ENCODE results near the gene FZR1.
"Not testable (repeated sequence)": the region's sequence is repeated elsewhere in the genome, so short reads cannot be mapped to it uniquely, and the experiment has no call there.

Gene FZR1

DNA sequence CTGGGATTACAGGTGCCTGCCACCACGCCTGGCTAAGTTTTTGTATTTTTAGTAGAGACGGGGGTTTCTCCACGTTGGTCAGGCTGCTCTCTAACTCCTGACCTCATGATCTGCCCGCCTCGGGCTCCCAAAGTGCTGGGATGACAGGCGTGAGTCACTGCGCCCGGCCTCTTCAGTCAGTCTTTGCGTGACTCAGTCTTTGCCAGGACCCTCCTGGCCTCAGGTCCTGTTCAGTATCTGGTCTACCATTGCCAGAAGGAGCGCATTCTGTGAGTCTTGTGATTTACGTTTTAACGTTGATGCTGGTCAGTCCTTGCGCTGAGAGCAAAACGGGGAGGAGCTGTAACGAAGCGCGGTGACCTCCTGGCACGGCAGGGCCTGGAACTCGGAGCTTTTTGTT, 59.0 kb downstream of the FZR1 start:
- no peak for DNase-seq (ENCODE audit: extremely low read depth in 1 of 2, low read depth in 1 of 2)

DNA sequence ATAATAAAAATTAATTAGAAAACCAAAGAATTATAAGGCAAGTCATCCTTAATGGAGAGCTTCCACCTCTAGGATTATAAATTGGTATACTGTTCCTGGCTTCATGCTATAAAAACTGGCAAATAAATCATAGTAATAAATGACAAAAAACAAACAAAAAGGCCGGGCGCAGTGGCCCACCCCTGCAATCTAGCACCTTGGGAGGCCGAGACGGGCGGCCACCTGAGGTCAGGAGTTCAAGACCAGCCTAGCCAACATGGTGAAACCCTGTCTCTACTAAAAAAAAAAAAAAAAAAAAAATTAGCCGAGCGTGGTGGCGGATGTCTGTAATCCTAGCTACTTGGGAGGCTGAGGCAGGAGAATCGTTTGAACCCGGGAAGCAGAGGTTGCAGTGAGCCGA, 63.9 kb downstream of the FZR1 start:
- not testable (repeated sequence) for DNase-seq (ENCODE audit: extremely low read depth in 1 of 2, low read depth in 1 of 2)

DNA sequence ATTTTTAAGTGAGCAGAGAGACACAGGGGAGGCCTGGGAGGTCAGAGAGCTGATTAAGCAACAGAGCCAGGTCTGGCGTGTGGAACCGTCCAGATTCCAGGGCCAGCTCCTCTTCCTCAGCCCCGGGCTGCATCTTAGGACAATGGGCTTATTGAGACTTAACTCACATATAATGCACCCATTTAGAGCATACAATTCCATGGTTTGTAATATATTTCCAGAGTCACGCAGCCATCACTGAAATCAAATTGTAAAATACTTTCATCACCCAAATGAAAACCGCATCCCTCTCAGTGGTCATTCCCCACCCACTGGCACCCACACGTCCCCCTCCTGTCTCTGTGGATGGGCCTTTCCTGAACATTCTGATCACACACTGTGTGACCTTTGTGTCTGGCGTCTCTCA, 64.5 kb downstream of the FZR1 start:
- DNase-seq (ENCODE audit: extremely low read depth in 1 of 2, low read depth in 1 of 2), result no peak

DNA sequence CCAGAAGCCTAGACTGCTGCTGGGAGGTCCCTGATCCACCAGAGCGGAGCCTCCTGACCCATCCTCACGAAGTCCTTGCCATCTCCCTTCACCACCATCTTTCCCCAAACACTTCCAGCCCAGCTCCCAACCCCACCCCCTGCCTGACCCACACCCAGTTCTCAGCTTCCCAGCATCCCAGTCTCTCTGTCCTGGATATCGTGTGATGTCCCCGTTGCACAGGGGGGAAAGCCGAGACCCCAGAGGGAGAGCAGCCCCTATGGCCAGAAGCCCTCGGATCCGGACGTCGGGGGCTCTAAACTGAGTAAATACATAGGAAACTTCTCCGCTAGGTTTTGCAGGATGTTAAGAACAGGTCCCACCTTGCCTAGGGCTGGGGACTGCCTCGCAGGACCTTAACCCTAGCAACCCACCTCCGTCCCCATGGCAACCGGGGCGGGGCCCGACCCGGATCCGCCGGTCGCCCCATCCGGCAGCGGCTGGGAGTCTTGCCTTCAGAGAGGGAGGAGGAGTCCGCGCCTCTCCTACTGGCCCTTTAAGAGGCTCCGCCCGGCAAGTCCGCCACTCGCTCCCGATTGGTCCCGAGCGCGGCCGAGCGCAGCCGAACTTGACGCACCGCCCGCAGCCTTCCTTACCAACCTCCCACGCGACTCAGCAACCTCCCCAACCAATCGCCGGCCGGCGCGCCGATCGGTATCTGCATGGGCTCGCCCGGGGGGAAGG, 66.2 kb downstream of the FZR1 start:
- peak; percentile 99 to 100 for DNase-seq (ENCODE audit: extremely low read depth in 1 of 2, low read depth in 1 of 2)

DNA sequence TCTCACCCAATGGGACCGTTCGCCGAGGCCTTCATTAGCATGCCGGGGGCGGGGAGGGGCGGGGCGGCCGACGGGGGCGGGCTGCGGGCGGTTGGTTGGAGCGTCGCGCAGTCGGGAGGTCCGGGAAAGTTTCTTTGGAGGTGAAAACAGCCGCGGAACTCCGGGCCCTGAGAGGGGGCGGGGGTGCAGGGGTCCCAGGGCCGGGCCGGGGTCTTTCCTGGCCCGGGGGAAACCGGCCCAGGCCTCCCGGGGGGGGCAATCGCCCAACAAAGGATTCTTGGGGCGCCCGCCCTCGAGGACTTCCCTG, 66.7 kb downstream of the FZR1 start, which contains the start of gene HMG20B:
HMG20B (plus strand) TSS at position 90 of the 307 bp plus-strand sequence. CDS start 366 bp downstream, outside the sequence.
- DNase-seq (ENCODE audit: extremely low read depth in 1 of 2, low read depth in 1 of 2), result no peak

DNA sequence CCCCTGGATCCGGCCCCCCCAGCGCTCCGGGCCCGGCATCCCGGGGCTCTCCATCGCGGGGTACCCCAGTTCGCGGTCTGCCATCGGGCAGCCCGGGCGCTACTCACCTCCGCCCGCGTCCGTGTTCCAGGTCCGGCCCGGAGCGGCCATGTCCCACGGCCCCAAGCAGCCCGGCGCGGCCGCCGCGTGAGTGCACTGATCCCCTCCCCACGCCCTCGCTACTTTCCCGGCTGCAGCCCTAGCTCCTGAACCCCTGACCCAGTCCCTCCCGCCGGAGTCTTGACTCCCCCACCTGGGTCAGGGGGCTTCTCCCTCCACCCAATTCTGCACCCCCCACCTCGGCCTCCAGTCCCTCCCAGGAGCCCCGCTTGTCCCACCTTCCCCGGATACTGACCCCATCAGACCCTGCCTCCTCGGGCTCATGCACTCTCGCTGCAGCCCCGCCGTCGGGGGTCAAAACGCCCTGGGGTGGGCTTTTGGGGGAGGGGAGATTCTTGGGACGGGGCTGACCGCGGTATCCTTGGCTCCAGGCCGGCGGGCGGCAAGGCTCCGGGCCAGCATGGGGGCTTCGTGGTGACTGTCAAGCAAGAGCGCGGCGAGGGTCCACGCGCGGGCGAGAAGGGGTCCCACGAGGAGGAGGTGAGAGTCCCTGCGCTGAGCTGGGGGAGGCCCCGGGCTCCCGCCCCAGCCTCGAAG, 67.2 kb downstream of the FZR1 start:
- no peak for DNase-seq (ENCODE audit: extremely low read depth in 1 of 2, low read depth in 1 of 2)

DNA sequence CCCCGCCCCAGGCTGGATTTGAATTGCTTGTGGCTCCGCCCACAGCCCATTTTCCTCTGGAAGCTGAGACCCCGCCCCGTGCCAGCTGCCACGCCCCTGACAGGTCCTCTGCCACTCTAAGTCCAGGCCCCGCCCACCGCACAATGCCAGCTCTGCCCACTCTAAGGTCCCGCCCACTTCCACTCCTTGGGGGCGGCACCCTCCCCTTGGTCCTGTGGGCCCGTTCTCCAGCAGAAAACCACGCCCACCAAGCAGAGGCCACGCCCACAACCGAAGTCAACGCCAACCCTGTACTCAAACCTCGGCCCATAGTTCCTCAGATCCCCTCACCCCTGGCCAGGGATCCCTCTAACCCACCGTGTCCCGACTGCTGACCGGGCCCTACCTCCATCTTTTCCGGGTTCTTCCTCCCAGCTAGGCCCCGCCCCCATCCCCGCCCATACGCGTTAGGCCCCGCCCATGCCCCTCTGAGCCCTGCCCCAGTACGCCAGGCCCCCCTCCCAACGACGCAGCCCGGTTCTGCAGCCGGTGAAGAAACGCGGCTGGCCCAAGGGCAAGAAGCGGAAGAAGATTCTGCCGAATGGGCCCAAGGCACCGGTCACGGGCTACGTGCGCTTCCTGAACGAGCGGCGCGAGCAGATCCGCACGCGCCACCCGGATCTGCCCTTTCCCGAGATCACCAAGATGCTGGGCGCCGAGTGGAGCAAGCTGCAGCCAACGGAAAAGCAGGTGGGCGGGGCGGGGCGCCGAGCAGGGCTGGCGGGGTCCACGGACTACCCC, 67.9 kb downstream of the FZR1 start:
- DNase-seq (ENCODE audit: extremely low read depth in 1 of 2, low read depth in 1 of 2), result peak; percentile 83 to 97

DNA sequence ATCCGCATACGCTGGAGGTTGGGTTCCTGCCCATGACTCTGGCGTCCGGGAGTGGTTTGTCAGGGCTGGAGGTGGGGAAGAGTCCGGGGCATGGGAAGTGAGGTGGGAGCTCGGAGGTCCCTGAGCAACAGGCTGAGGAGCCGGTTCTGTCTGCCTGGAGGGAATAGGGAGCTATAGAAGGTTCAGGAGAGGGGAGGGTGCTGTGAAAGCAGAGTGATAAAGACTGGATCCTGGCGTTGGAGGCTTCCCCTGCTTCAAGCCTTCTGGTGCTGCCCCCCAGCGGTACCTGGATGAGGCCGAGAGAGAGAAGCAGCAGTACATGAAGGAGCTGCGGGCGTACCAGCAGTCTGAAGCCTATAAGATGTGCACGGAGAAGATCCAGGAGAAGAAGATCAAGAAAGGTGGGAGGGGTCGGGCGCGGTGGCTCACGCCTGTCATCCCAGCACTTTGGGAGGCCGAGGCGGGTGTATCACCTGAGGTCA, 69.2 kb downstream of the FZR1 start:
- DNase-seq (ENCODE audit: extremely low read depth in 1 of 2, low read depth in 1 of 2), result no peak

DNA sequence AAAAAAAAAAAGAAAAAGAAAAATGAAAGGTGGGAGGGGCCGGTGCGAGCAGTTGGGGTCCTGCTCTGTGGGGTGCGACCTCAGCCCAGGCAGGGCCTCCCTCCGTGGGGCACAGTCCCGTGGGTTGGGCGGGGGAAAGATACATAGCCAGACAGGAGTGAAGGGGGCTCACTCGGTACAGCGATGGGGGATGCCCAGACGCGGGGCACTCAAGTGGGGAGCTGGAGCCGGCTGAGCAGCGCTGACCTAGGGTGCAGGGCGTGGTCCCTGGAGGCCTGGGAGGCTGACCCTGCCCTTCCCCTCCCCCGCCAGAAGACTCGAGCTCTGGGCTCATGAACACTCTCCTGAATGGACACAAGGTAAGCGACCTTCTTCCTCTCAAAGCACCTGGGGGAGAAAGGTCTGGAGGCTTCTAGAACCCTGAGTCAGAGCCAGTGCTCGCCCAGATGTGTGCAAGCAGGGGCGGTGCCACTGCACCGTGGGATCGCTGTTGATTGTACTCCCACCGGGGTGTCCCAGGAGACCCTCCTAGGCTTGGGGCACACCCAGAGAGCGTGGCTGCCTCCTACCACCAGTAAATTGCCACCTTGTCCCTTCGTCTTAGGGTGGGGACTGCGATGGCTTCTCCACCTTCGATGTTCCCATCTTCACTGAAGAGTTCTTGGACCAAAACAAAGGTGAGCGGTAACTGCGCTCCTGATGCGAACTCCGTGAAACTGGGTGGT, 70.0 kb downstream of the FZR1 start:
- no peak for DNase-seq (ENCODE audit: extremely low read depth in 1 of 2, low read depth in 1 of 2)

DNA sequence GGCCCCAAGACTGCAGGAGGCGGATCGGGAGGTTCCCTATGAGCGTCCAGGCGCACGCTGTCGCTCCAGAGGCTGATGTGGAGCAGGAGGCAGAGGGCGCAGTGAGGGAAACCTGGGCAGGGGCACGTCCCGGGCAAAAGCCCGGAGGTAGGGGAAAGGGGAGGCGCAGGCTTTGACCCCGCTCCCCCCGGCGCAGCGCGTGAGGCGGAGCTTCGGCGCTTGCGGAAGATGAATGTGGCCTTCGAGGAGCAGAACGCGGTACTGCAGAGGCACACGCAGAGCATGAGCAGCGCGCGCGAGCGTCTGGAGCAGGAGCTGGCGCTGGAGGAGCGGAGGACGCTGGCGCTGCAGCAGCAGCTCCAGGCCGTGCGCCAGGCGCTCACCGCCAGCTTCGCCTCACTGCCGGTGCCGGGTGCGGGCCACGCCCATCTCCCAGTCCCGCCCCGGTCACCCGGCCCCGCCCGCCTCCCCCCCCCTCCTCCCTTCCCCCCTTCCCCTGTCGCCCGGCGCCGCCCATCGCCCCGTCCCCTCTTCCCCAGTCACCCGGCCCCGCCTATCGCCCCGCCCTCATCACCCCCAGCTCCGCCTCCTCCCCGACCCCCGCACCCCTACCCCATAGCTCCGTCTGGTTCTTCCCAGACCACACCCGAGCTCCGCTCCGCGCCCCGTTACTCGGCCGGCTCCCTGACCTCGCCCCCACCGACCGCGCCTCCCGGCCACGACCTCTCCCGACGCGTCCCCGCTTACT, 70.8 kb downstream of the FZR1 start:
- DNase-seq (ENCODE audit: extremely low read depth in 1 of 2, low read depth in 1 of 2), result no peak

DNA sequence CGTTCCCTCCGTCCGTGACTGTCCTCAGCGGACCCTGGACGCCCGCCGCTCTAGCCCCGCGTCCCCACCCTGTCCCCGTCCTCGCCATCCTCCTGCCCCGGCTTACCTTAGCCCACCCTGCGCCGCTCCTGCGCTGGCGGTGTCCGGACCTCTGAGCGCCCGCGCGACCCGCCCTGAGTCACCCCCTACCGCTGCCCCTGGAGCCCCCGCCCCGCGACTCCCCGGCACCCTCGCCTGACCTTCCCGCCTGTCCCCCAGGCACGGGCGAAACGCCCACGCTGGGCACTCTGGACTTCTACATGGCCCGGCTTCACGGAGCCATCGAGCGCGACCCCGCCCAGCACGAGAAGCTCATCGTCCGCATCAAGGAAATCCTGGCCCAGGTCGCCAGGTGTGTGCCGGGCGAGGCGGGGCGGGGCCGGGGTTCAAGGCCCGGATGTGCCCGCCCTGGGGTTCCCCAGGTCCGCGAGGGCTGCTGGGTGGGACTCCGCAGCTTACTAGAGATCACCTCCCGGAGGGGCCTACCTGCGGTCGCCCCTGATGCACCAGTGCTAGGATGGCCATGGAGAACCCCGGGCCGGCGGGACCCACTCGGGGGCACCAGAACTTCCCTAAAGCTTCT, 71.7 kb downstream of the FZR1 start:
- no peak for DNase-seq (ENCODE audit: extremely low read depth in 1 of 2, low read depth in 1 of 2)

DNA sequence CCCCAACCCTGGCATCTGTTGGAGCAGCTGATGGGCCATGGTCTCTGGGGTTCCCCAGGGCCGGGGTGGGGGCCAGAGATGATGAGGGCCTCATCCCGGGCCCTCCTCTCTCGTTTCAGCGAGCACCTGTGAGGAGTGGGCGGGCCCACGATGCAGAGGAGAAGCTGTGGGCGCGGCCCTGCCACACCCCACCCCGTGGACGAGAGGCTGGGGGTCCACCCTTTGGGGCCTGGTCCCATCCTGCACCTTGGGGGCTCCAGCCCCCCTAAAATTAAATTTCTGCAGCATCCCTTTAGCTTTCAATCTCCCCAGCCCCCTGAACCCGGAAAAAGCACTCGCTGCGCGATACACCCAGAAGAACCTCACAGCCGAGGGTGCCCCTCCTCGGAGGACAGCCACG, 72.3 kb downstream of the FZR1 start:
- DNase-seq (ENCODE audit: extremely low read depth in 1 of 2, low read depth in 1 of 2), result no peak

DNA sequence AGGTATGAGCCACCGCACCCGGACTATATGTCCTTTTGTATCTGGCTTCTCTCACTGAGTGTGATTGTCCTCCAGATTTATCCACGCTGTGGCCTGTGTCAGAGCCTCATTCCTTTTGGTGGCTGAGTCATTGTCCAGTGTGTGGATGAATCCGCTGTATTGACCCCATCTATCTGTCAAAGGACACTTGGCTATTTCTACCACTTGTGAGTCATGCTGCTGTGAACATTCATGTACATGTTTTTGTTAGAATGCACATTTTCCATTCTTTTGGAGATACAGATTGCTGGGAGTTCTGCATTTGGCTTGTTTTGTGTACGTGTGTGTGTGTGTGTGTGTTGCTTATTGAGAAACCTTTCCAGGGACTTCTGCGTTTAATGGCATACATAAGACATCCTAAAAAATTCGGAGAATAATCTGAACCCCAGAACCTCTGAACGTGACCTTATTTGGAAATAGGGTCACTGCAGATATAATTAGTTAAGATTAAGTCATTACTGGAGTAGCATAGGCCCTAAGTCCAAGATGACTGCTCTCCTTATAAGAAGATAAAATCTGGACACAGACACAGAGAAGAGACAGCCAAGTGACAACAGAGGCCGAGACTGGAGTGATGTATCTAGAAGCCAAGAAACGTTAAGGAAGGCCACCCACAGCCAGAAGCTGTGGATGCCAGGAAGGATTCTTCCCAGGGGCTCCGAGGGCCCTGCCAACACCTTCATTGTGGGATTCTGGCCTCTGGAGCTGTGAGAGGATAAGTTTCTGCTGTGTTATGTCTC, 74.2 kb downstream of the FZR1 start:
- DNase-seq (ENCODE audit: extremely low read depth in 1 of 2, low read depth in 1 of 2), result no peak

DNA sequence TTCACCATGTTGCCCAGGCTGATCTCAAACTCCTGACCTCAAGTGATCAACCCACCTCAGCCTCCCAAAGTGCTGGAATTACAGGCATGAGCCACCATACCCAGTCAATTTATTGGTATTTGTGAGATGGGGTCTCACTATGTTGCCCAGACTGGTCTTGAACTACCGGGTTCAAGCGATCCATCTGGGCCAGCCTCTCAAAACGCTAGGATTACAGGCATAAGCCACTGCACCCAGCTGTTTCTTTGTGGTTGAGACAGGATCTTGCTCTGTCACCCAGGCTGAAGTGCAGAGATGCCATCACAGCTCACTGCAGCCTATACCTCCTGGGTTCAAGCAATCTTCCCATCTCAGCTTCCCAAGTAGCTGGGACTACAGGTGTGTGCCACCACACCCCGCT, 75.7 kb downstream of the FZR1 start:
- not testable (repeated sequence) for DNase-seq (ENCODE audit: extremely low read depth in 1 of 2, low read depth in 1 of 2)

DNA sequence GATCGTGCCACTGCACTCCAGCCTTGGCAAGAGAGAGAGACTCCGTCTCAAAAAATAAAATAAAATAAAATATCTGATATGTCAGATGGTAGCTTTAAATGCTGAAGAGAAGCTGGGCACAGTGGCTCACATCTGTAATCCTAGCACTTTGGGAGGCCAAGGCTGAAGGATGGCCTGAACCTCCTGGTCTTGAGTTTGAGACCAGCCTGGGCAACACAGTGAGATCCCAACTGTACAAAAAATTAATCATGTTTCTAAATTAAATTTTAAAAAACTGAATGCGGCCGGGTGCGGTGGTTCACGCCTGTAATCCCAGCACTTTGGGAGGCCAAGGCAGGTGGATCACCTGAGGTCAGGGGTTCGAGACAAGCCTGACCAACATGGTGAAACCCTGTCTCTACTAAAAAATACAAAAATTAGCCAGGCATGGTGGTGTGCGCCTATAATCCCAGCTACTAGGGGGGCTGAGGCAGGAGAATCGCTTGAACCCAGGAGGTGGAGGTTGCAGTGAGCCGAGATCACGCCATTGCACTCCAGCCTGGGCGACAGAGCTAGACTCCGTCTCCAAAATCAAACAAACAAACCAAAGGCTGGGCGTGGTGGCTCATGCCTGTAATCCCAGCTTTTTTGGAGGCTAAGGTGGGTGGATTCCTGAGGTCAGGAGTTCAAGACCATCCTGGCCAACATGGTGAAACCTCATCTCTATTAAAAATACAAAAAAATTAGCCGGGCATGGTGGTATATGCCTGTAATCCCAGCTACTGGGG, 78.1 kb downstream of the FZR1 start:
- DNase-seq (ENCODE audit: extremely low read depth in 1 of 2, low read depth in 1 of 2), result not testable (repeated sequence)

DNA sequence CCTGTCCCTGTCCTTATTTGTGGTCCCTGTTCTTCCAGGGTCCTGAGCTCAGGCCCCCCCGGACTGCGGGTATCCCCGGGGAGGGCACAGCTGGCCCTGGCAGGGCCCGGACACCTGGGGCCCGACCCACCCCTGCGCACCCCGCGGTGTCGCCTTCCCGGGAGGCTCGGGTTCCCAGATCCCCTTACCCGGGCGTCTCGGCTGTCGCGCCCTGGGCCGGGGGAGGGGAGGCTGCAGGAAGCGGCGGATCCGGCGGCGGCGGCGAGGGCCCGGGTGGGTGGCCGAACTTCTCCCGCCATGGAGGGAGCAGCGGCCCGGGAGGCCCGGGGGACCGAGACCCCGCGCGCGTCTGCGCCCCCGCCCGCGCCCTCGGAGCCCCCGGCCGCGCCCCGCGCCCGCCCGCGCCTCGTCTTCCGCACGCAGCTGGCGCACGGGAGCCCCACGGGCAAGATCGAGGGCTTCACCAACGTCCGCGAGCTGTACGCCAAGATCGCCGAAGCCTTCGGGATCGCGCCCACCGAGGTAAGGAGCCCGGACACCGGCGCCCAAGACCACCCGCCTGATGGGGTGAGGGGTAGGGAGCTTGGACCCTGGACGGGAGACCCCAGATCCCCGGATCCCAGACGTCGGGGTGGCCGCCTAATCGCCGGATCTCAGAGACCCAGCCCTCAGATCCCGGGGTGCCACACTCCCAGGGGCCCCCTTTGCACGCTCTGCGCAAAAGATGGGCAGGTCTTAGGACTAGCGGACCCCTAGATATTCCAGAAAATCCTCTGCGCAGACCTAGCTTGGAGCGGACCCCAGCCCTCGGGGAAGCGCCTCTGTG, 79.4 kb downstream of the FZR1 start, which contains the start of gene GIPC3:
GIPC3 (plus strand) TSS at position 178 of the 826 bp plus-strand sequence; CDS start at position 298, 120 bp downstream.
- DNase-seq (ENCODE audit: extremely low read depth in 1 of 2, low read depth in 1 of 2), result no peak

DNA sequence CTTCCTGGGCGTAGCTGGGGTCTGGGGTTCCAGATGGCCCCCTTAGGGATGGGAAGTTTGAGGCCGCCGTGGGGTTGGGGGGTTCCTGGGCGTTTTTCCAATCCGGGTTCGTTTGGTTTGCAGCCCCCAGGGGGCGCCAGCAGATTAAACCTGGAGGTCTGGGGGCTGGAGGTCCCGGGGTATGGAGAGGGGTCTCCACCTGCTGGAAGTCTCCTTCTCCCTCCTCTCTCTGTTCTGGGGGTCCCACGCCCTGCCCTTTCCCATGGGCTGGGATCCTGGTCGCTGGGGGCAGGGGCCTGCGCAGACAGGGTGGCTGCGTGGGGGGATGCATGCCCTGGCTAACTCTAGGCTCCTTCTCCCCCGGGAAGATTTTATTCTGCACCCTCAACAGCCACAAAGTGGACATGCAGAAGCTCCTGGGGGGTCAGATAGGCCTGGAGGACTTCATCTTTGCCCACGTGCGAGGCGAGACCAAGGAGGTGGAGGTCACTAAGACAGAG, 80.1 kb downstream of the FZR1 start:
- DNase-seq (ENCODE audit: extremely low read depth in 1 of 2, low read depth in 1 of 2), result no peak
